H9 (cell line): ENCODE results near the gene APOBEC3A. TPM values are rescaled to one million over a fixed set of nuclear protein-coding genes. Genes with fewer than 3 reads are reported as not detected.

Experiments used
- DNase-seq: peaks from one replicate; pipeline ENCODE4 v3.0.0-alpha.2; 2017
- H2AFZ ChIP-seq: one replicate; pipeline ENCODE4 v1.6.1; 2013; ENCODE audit warnings: mild to moderate bottlenecking, low read length, control low read depth, moderate library complexity
- H2AK5ac ChIP-seq: 2 replicates; pipeline ENCODE4 v1.6.1; 2013; ENCODE audit warnings: low read length, control low read depth, mixed read lengths; ENCODE audit not compliant: insufficient read length
- H2BK120ac ChIP-seq: one replicate; pipeline ENCODE4 v1.6.1; 2013; ENCODE audit warnings: low read depth, mild to moderate bottlenecking, low read length, control low read depth, inconsistent platforms; ENCODE audit not compliant: poor library complexity, severe bottlenecking
- H2BK12ac ChIP-seq: 2 replicates; pipeline ENCODE4 v1.6.1; 2013; ENCODE audit warnings: low read length, control low read depth, mixed read lengths, low read depth; ENCODE audit not compliant: insufficient read length
- H2BK15ac ChIP-seq: 2 replicates; pipeline ENCODE4 v1.6.1; 2013; ENCODE audit warnings: low read depth, low read length, control low read depth
- H2BK20ac ChIP-seq: one replicate; pipeline ENCODE4 v1.6.1; 2013; ENCODE audit warnings: low read depth, mild to moderate bottlenecking, low read length, control low read depth, inconsistent platforms; ENCODE audit not compliant: poor library complexity, severe bottlenecking
- H2BK5ac ChIP-seq: 2 replicates; pipeline ENCODE4 v1.6.1; 2013; ENCODE audit warnings: low read length, control low read depth, mixed read lengths; ENCODE audit not compliant: insufficient read length
- H3K14ac ChIP-seq: 2 replicates; pipeline ENCODE4 v1.6.1; 2013; ENCODE audit warnings: low read length, control low read depth; ENCODE audit not compliant: insufficient read depth
- H3K18ac ChIP-seq: 2 replicates; pipeline ENCODE4 v1.6.1; 2013; ENCODE audit warnings: low read depth, mild to moderate bottlenecking, mixed read lengths, low read length, control low read depth; ENCODE audit not compliant: insufficient read length
- H3K23ac ChIP-seq: 2 replicates; pipeline ENCODE4 v1.6.1; 2013; ENCODE audit warnings: low read length, control low read depth, mixed read lengths, low read depth; ENCODE audit not compliant: insufficient read length
- H3K23me2 ChIP-seq: 2 replicates; pipeline ENCODE4 v1.6.1; 2013; ENCODE audit warnings: low read depth, mild to moderate bottlenecking, mixed read lengths, low read length, control low read depth; ENCODE audit not compliant: insufficient read length, poor library complexity, severe bottlenecking
- H3K27ac ChIP-seq: 2 replicates; pipeline ENCODE4 v1.5.1; 2013; ENCODE audit warnings: low read length, control low read depth, mixed read lengths, low read depth; ENCODE audit not compliant: insufficient read length
- H3K27me3 ChIP-seq: 2 replicates; pipeline ENCODE4 v1.6.1; 2013; ENCODE audit warnings: low read length, control low read depth, inconsistent platforms; ENCODE audit not compliant: insufficient read depth
- H3K4ac ChIP-seq: 2 replicates; pipeline ENCODE4 v1.6.1; 2013; ENCODE audit warnings: low read depth, mild to moderate bottlenecking, control low read depth, inconsistent platforms, low read length, moderate library complexity
- H3K4me1 ChIP-seq: 2 replicates; pipeline ENCODE4 v1.6.1; 2013; ENCODE audit warnings: low read length, control low read depth, inconsistent platforms; ENCODE audit not compliant: insufficient read depth
- H3K4me2 ChIP-seq: 2 replicates; pipeline ENCODE4 v1.6.1; 2013; ENCODE audit warnings: low read length, control low read depth, mixed read lengths; ENCODE audit not compliant: insufficient read length, insufficient read depth
- H3K56ac ChIP-seq: 2 replicates; pipeline ENCODE4 v1.6.1; 2013; ENCODE audit warnings: low read depth, mild to moderate bottlenecking, mixed read lengths, low read length, control low read depth; ENCODE audit not compliant: insufficient read length
- H3K79me1 ChIP-seq: 2 replicates; pipeline ENCODE4 v1.6.1; 2013; ENCODE audit warnings: low read depth, mild to moderate bottlenecking, moderate library complexity, low read length, control low read depth, inconsistent platforms; ENCODE audit not compliant: insufficient read depth, poor library complexity, severe bottlenecking
- H3K79me2 ChIP-seq: 2 replicates; pipeline ENCODE4 v1.6.1; 2013; ENCODE audit warnings: low read length, control low read depth, inconsistent platforms; ENCODE audit not compliant: insufficient read depth
- H3K9ac ChIP-seq: 2 replicates; pipeline ENCODE4 v1.6.1; 2013; ENCODE audit warnings: low read length, control low read depth, mixed read lengths; ENCODE audit not compliant: insufficient read length; ENCODE audit errors: extremely low read depth
- H3K9me3 ChIP-seq: one replicate; pipeline ENCODE4 v1.6.1; 2013; ENCODE audit warnings: low read depth, low read length, inconsistent platforms; ENCODE audit not compliant: control insufficient read depth
- H3T11ph ChIP-seq: one replicate; pipeline ENCODE4 v1.6.1; 2013; ENCODE audit warnings: mild to moderate bottlenecking, low read length, control low read depth, inconsistent platforms
- H4K20me1 ChIP-seq: one replicate; pipeline ENCODE4 v1.6.1; 2013; ENCODE audit not compliant: control insufficient read depth, insufficient read length, insufficient read depth
- H4K5ac ChIP-seq: 2 replicates; pipeline ENCODE4 v1.6.1; 2013; ENCODE audit warnings: low read depth, mild to moderate bottlenecking, mixed read lengths, low read length, control low read depth; ENCODE audit not compliant: insufficient read length
- H4K8ac ChIP-seq: replicated peaks from 2 replicates; pipeline ENCODE4 v1.6.1; 2013; ENCODE audit warnings: low read length, control low read depth, mixed read lengths, low read depth; ENCODE audit not compliant: insufficient read length
- H4K91ac ChIP-seq: 2 replicates; pipeline ENCODE4 v1.6.1; 2013; ENCODE audit warnings: low read depth, mild to moderate bottlenecking, moderate library complexity, mixed read lengths, low read length, control low read depth; ENCODE audit not compliant: insufficient read length
- H3K27ac Mint-ChIP-seq, 3 experiments: 2 replicates in 2 of 3; 3 replicates in 1 of 3; pipeline ENCODE4 v1.8.0; 2020 to 2021; ENCODE audit warnings: mixed read lengths in 3 of 3, mild to moderate bottlenecking in 1 of 3, moderate library complexity in 1 of 3
- H3K27me3 Mint-ChIP-seq: 2 replicates; pipeline ENCODE4 v1.8.0; 2021; ENCODE audit warnings: low read depth, mild to moderate bottlenecking, moderate library complexity, mixed read lengths
- H3K36me3 Mint-ChIP-seq, 3 experiments: 2 replicates in 2 of 3; 3 replicates in 1 of 3; pipeline ENCODE4 v1.8.0; 2020 to 2021; ENCODE audit warnings: low read depth in 3 of 3, mixed read lengths in 3 of 3; ENCODE audit not compliant: insufficient read depth in 1 of 3
- H3K4me1 Mint-ChIP-seq, 2 experiments: 2 replicates each; pipeline ENCODE4 v1.8.0; 2020; ENCODE audit warnings: mixed read lengths in 2 of 2
- H3K4me3 Mint-ChIP-seq, 2 experiments: 2 replicates in 1 of 2; 3 replicates in 1 of 2; pipeline ENCODE4 v1.8.0; 2020 to 2021; ENCODE audit warnings: mild to moderate bottlenecking in 2 of 2, mixed read lengths in 2 of 2, moderate library complexity in 1 of 2
- H3K9me3 Mint-ChIP-seq, 2 experiments: 2 replicates in 1 of 2; 3 replicates in 1 of 2; pipeline ENCODE4 v1.8.0; 2020; ENCODE audit warnings: mild to moderate bottlenecking in 2 of 2, mixed read lengths in 2 of 2, moderate library complexity in 1 of 2
- CTCF ChIP-seq: fragments of 200-600 bp; sonication (generic); conservative IDR thresholded peaks from 3 replicates; pipeline ENCODE4 v1.8.0; 2021; ENCODE audit warnings: antibody characterized with exemption, mild to moderate bottlenecking
- WGBS: extraction: QIAGEN DNeasy Blood & Tissue Kit; methylation state at CpG from one replicate; pipeline ENCODE4 v1.1.7; 2013; ENCODE audit warnings: missing lambda C conversion rate, low lambda C conversion rate, mixed read lengths; ENCODE audit not compliant: insufficient read length; ENCODE audit errors: extremely low coverage; 5-methylcytosine and 5-hydroxymethylcytosine counted together
- total RNA-seq: library from RNA; stranded (reverse); gene quantifications from 2 replicates; pipeline ENCODE4 v1.2.1, GENCODE V29; 2021

APOBEC3A gene
- total RNA-seq, 1 experiment from 2014 or later, result not detected

- Histone ChIP-seq H3K27me3 (no peaks in the 10 kb centered on the region), H2BK15ac (no peak overlapping the region), H3K9ac (no peak overlapping the region), H3K18ac (no peak overlapping the region), H3K9me3 (no peaks in the 10 kb centered on the region), H3K79me1 (no peaks in the 10 kb centered on the region), H2BK5ac (no peak overlapping the region), H3K56ac (no peak overlapping the region), H2AK5ac (no peak overlapping the region), H3K27ac (no peak overlapping the region), H2BK120ac (no peak overlapping the region), H3K23me2 (no peaks in the 10 kb centered on the region), H4K91ac (no peak overlapping the region), H3K23ac (no peak overlapping the region), H3K4me1 (no peaks in the 10 kb centered on the region), H3K4me2 (no peak overlapping the region), H2AFZ (no peak overlapping the region), H3K14ac (no peak overlapping the region), H2BK12ac (no peak overlapping the region), H3T11ph (no peak overlapping the region), H4K8ac (no peak overlapping the region), H4K5ac (no peak overlapping the region), H4K20me1 (no peaks in the 10 kb centered on the region), H3K4ac (no peak overlapping the region), H3K79me2 (no peaks in the 10 kb centered on the region), H2BK20ac (no peak overlapping the region)
- Mint-ChIP-seq H3K4me3 (no peak overlapping the region), H3K9me3 (no peaks in the 10 kb centered on the region), H3K27me3 (peaks cover 28% of the 10 kb centered on the region), H3K4me1 (peaks cover 3 to 7% of the 10 kb centered on the region in 2 experiments; a peak in 3 of 4 replicates), H3K36me3 (no peaks in the 10 kb centered on the region), H3K27ac (no peak overlapping the region; a peak in 1 of 7 replicates)
- DNase-seq, result no peak
- no peak for TF ChIP-seq CTCF
- no CpG with 5 or more reads among the region's 13 CpGs for WGBS
These were observed 2.9 kb upstream of the APOBEC3A start for GRCh38 chr22:38954414-38955043.
